H1 (cell line): ENCODE results near the gene HIPK2. TPM values are rescaled to one million over a fixed set of nuclear protein-coding genes. Genes with fewer than 3 reads are reported as not detected.

Experiments
- CTCF ChIA-PET: fragments of 300-600 bp; sonication (Branson Sonifier 250); formaldehyde crosslinking; loops from one replicate; lab custom pipeline; 2021; ENCODE audit not compliant: partially characterized antibody; lab: Charles Lee
- POLR2A ChIA-PET: fragments of 300-600 bp; sonication (Branson Sonifier 250); formaldehyde crosslinking; loops from one replicate; lab custom pipeline; 2021; ENCODE audit warnings: inconsistent platforms; ENCODE audit not compliant: partially characterized antibody; lab: Charles Lee
- DNase-seq, 2 experiments: peaks; one replicate each; pipeline versions ENCODE4 v3.0.0 to v3.0.0-alpha.2; 2010 to 2022; ENCODE audit warnings: low spot score in 2 of 2, low read depth in 1 of 2, mixed read lengths in 1 of 2
- FAIRE-seq: peaks from 2 replicates; lab custom pipeline; 2011; peaks lifted over from hg19 to GRCh38; lab: Jason Lieb, UNC
- H2AFZ ChIP-seq: 2 replicates; pipeline ENCODE4 v1.8.1; 2012; ENCODE audit warnings: low read length, inconsistent platforms
- H2AK5ac ChIP-seq: 2 replicates; pipeline ENCODE4 v1.6.1; 2013; ENCODE audit warnings: low read depth, low read length
- H2BK120ac ChIP-seq: replicated peaks from 2 replicates; pipeline ENCODE3; 2013; ENCODE audit warnings: low read depth, low read length, inconsistent platforms
- H2BK12ac ChIP-seq: 2 replicates; pipeline ENCODE4 v1.6.1; 2013; ENCODE audit warnings: low read depth, low read length
- H2BK15ac ChIP-seq: 2 replicates; pipeline ENCODE4 v1.6.1; 2013; ENCODE audit warnings: low read length
- H2BK20ac ChIP-seq: 2 replicates; pipeline ENCODE4 v1.6.1; 2013; ENCODE audit warnings: low read length
- H2BK5ac ChIP-seq: 2 replicates; pipeline ENCODE4 v1.6.1; 2013; ENCODE audit warnings: low read depth, low read length
- H3K14ac ChIP-seq: 2 replicates; pipeline ENCODE4 v1.6.1; 2013; ENCODE audit warnings: inconsistent platforms; ENCODE audit not compliant: insufficient read length
- H3K18ac ChIP-seq: 2 replicates; pipeline ENCODE4 v1.6.1; 2013; ENCODE audit warnings: low read length; ENCODE audit errors: extremely low read depth
- H3K23ac ChIP-seq: 2 replicates; pipeline ENCODE4 v1.6.1; 2013; ENCODE audit warnings: inconsistent platforms; ENCODE audit not compliant: insufficient read length
- H3K23me2 ChIP-seq: 2 replicates; pipeline ENCODE4 v1.6.1; 2013; ENCODE audit warnings: low read depth, low read length
- H3K27ac ChIP-seq: 2 replicates; pipeline ENCODE4 v1.6.1; 2011; ENCODE audit warnings: low read depth, low read length, inconsistent platforms
- H3K27me3 ChIP-seq, 4 experiments: replicated peaks in 1 of 4; 1 replicate in 1 of 4; 2 replicates in 3 of 4; pipeline versions ENCODE4 v1.6.1 to v1.8.1; 2011 to 2013; ENCODE audit warnings: low read length in 3 of 4, mild to moderate bottlenecking in 3 of 4, inconsistent platforms in 2 of 4, mixed read lengths in 2 of 4, moderate library complexity in 1 of 4; ENCODE audit not compliant: control insufficient read depth in 3 of 4, insufficient read depth in 3 of 4; ENCODE audit errors: extremely low read depth in 1 of 4
- H3K36me3 ChIP-seq, 4 experiments: 2 replicates each; pipeline versions ENCODE4 v1.6.1 to v1.8.1; 2011 to 2013; ENCODE audit warnings: mild to moderate bottlenecking in 4 of 4, low read length in 3 of 4, moderate library complexity in 2 of 4, control low read depth in 1 of 4, inconsistent platforms in 1 of 4; ENCODE audit not compliant: insufficient read depth in 4 of 4, control insufficient read depth in 2 of 4
- H3K4ac ChIP-seq: replicated peaks from 2 replicates; pipeline ENCODE3; 2013; ENCODE audit warnings: low read length, low read depth, mixed read lengths, inconsistent platforms; ENCODE audit not compliant: insufficient read length
- H3K4me1 ChIP-seq, 4 experiments: replicated peaks in 1 of 4; 1 replicate in 1 of 4; 2 replicates in 3 of 4; pipeline versions ENCODE4 v1.6.1 to v1.8.1; 2011 to 2013; ENCODE audit warnings: low read length in 3 of 4, inconsistent platforms in 2 of 4, mixed read lengths in 1 of 4; ENCODE audit not compliant: insufficient read depth in 4 of 4, control insufficient read depth in 3 of 4
- H3K4me2 ChIP-seq, 2 experiments: 2 replicates each; pipeline versions ENCODE4 v1.6.1 to v1.8.1; 2011 to 2013; ENCODE audit warnings: low read depth in 2 of 2, low read length in 2 of 2, control low read depth in 1 of 2, inconsistent platforms in 1 of 2, mild to moderate bottlenecking in 1 of 2; ENCODE audit not compliant: insufficient read depth in 1 of 2
- H3K4me3 ChIP-seq, 4 experiments: fragments of 200-600, 300-600 bp in 1 of 4; sonication (generic), shearing (Covaris generic), sonication (Bioruptor Twin) in 1 of 4; 2 replicates each; pipeline versions ENCODE4 v1.5.1 to v1.8.1; 2011 to 2016; ENCODE audit warnings: low read length in 4 of 4, low read depth in 3 of 4, control low read depth in 2 of 4, inconsistent platforms in 2 of 4, mild to moderate bottlenecking in 2 of 4, mixed read lengths in 1 of 4, moderate library complexity in 1 of 4; ENCODE audit not compliant: insufficient read depth in 2 of 4; ENCODE audit errors: extremely low read depth in 1 of 4
- H3K56ac ChIP-seq: replicated peaks from 2 replicates; pipeline ENCODE3; 2013; ENCODE audit warnings: low read depth, mild to moderate bottlenecking, mixed read lengths, low read length, inconsistent platforms; ENCODE audit not compliant: insufficient read length
- H3K79me1 ChIP-seq: 2 replicates; pipeline ENCODE4 v1.6.1; 2013; ENCODE audit warnings: low read depth, low read length, control low read depth
- H3K79me2 ChIP-seq, 2 experiments: 2 replicates each; pipeline versions ENCODE4 v1.6.1 to v1.8.1; 2012 to 2013; ENCODE audit warnings: low read length in 2 of 2, mild to moderate bottlenecking in 2 of 2, inconsistent platforms in 1 of 2; ENCODE audit not compliant: insufficient read depth in 2 of 2, control insufficient read depth in 1 of 2
- H3K9ac ChIP-seq, 4 experiments: replicated peaks in 1 of 4; 1 replicate in 1 of 4; 2 replicates in 3 of 4; pipeline versions ENCODE4 v1.6.1 to v1.8.1; 2011 to 2013; ENCODE audit warnings: low read depth in 3 of 4, low read length in 3 of 4, control low read depth in 2 of 4, mild to moderate bottlenecking in 2 of 4, moderate library complexity in 2 of 4, inconsistent platforms in 1 of 4; ENCODE audit errors: extremely low read depth in 1 of 4
- H3K9me3 ChIP-seq, 2 experiments: 2 replicates each; pipeline versions ENCODE4 v1.6.1 to v1.8.1; 2012 to 2013; ENCODE audit warnings: mild to moderate bottlenecking in 2 of 2, moderate library complexity in 2 of 2, control low read depth in 1 of 2, inconsistent platforms in 1 of 2, low read depth in 1 of 2, low read length in 1 of 2, mixed read lengths in 1 of 2; ENCODE audit not compliant: insufficient read depth in 2 of 2
- H4K20me1 ChIP-seq, 2 experiments: replicated peaks in 1 of 2; 2 replicates each; pipeline versions ENCODE3 to v1.8.1; 2011 to 2013; ENCODE audit warnings: inconsistent platforms in 2 of 2, low read length in 2 of 2, mild to moderate bottlenecking in 1 of 2; ENCODE audit not compliant: insufficient read depth in 2 of 2, control insufficient read depth in 1 of 2
- H4K5ac ChIP-seq: 2 replicates; pipeline ENCODE4 v1.6.1; 2013; ENCODE audit warnings: low read length, low read depth, mixed read lengths, inconsistent platforms; ENCODE audit not compliant: insufficient read length
- H4K8ac ChIP-seq: 2 replicates; pipeline ENCODE4 v1.8.0; 2013; ENCODE audit warnings: mild to moderate bottlenecking, moderate library complexity, low read length, inconsistent platforms; ENCODE audit not compliant: insufficient read depth; ENCODE audit errors: extremely low read depth
- H4K91ac ChIP-seq: replicated peaks from 2 replicates; pipeline ENCODE3; 2013; ENCODE audit warnings: low read length, mixed read lengths, inconsistent platforms; ENCODE audit not compliant: insufficient read length
- EP300 ChIP-seq, 2 experiments: IDR thresholded peaks; 1 replicate in 1 of 2; 2 replicates in 1 of 2; pipeline ENCODE4 v1.6.1; 2011 to 2012; ENCODE audit warnings: low read depth in 2 of 2, low read length in 2 of 2, mild to moderate bottlenecking in 2 of 2, borderline replicate concordance in 1 of 2, inconsistent platforms in 1 of 2, moderate library complexity in 1 of 2
- GTF2F1 ChIP-seq: IDR thresholded peaks from 2 replicates; pipeline ENCODE4 v1.6.1; 2012; ENCODE audit warnings: low read depth, low read length, improper control_type of control experiment, borderline replicate concordance
- RBBP5 ChIP-seq: IDR thresholded peaks from 2 replicates; pipeline ENCODE4 v1.7.1; 2012; ENCODE audit warnings: low read depth, mild to moderate bottlenecking, inconsistent platforms, low read length, moderate library complexity, borderline replicate concordance
- SAP30 ChIP-seq: fragments of 300-600 bp; sonication (generic); IDR thresholded peaks from 2 replicates; pipeline ENCODE4 v1.7.1; 2012; ENCODE audit warnings: low read length, moderate library complexity, mild to moderate bottlenecking, inconsistent platforms; ENCODE audit not compliant: insufficient read depth, insufficient replicate concordance
- SIN3A ChIP-seq, 2 experiments: IDR thresholded peaks in 1 of 2; conservative IDR thresholded peaks in 1 of 2; 2 replicates each; pipeline ENCODE4 v1.6.1; 2011 to 2012; ENCODE audit warnings: low read length in 2 of 2, improper control_type of control experiment in 1 of 2, low read depth in 1 of 2, mild to moderate bottlenecking in 1 of 2
- TAF1 ChIP-seq: IDR thresholded peaks from 2 replicates; pipeline ENCODE4 v1.6.1; 2011; ENCODE audit warnings: mild to moderate bottlenecking, low read depth, low read length
- ZNF274 ChIP-seq: IDR thresholded peaks from 2 replicates; pipeline ENCODE4 v1.7.0; 2012; ENCODE audit warnings: low read length, borderline replicate concordance; ENCODE audit errors: extremely low read depth
- WGBS, 2 experiments: shearing (Covaris generic) in 1 of 2; methylation state at CpG; one replicate each; pipeline versions ENCODE4 v1.1.6 to v1.1.7; 2013 to 2015; ENCODE audit warnings: low lambda C conversion rate in 2 of 2, mixed read lengths in 2 of 2, inconsistent platforms in 1 of 2, low coverage in 1 of 2, missing lambda C conversion rate in 1 of 2; ENCODE audit not compliant: insufficient replicate concordance in 2 of 2, insufficient coverage in 1 of 2, insufficient read length in 1 of 2; ENCODE audit errors: extremely low coverage in 1 of 2, missing lambda C conversion rate in 1 of 2; 5-methylcytosine and 5-hydroxymethylcytosine counted together
- polyA plus RNA-seq, 7 experiments: library from polyadenylated mRNA; depleted of rRNA in 3 of 7; stranded (reverse) in 5 of 7; unstranded in 2 of 7; fragments of >200 nt in 5 of 7; fragments of 200-250 nt in 2 of 7; gene quantifications; 1 replicate in 5 of 7; 2 replicates in 1 of 7; 4 replicates in 1 of 7; pipeline versions ENCODE4 v1.2.1 to v1.2.3, GENCODE V29; 2011 to 2013; ENCODE audit warnings: missing spikeins in 2 of 7, mixed read lengths in 2 of 7
- total RNA-seq: library from RNA; stranded (reverse); fragmentation: NEBNext Ultra II Directional; extraction: Animal tissue kit (Norgen Biotek cat#: 25700); gene quantifications from 2 replicates; pipeline ENCODE4 v1.2.1, GENCODE V29; 2021

The HIPK2 gene
- total and polyA plus RNA-seq, 2 of the 8 experiments (the other 6 are each of a cell fraction or from before 2014, with no cell fraction given) = 8.3 to 24.3 TPM

GRCh38 chr7:139571651-139572050 lies 206.1 kb downstream of the HIPK2 start:
- DNase-seq = no peak
- Histone ChIP-seq H3K27ac (no peak overlapping the region), H3K56ac (no peak overlapping the region), H3K23me2 (no peaks in the 10 kb centered on the region), H3K79me2 (no peaks in the 10 kb centered on the region), H3K18ac (no peak overlapping the region; the same call in 1 of the 2 replicates), H3K4me2 (no peak overlapping the region), H3K9me3 (no peaks in the 10 kb centered on the region), H2BK5ac (no peak overlapping the region), H3K27me3 (no peaks in the 10 kb centered on the region), H2AK5ac (no peak overlapping the region), H2BK20ac (no peak overlapping the region), H3K23ac (no peak overlapping the region), H3K9ac (no peak overlapping the region), H3K4ac (no peak overlapping the region), H3K79me1 (no peaks in the 10 kb centered on the region), H3K14ac (no peak overlapping the region), H2BK120ac (no peak overlapping the region), H2BK15ac (no peak overlapping the region), H2BK12ac (no peak overlapping the region), H3K4me1 (peaks cover 0 to 10% (median 3%) of the 10 kb centered on the region in 4 experiments; a peak in 3 of 7 replicates), H4K91ac (no peak overlapping the region), H3K36me3 (no peaks in the 10 kb centered on the region; a peak in 1 of 8 replicates), H4K20me1 (no peaks in the 10 kb centered on the region), H2AFZ (no peak overlapping the region), H4K5ac (no peak overlapping the region), H4K8ac (no peak overlapping the region), H3K4me3 (no peak overlapping the region)
- ChIA-PET POLR2A (interaction anchor here (0.7 kb wide), 1 partner anchor 10 kb away, joined by 3 read pairs; no protein-coding TSS in a partner anchor), CTCF (interaction anchor here (0.7 to 6.3 kb wide), 11 partner anchors 8 to 227 kb away, joined by 3 to 54 read pairs (median 6); no protein-coding TSS in a partner anchor)
- TF ChIP-seq ZNF274 = no peak
- no peak for TF ChIP-seq TAF1
- no peak for TF ChIP-seq EP300 (IDR thresholded peaks at IDR 0.05; ENCODE audit: borderline replicate concordance in 1 of 2, low read depth in 2 of 2, low read length in 2 of 2)
- TF ChIP-seq SAP30 = no peak
- TF ChIP-seq GTF2F1 = no peak
- no peak for TF ChIP-seq RBBP5
- TF ChIP-seq SIN3A (conservative IDR thresholded peaks at IDR 0.05 in 1 of 2, IDR thresholded peaks at IDR 0.05 in 1 of 2; ENCODE audit: low read depth in 1 of 2, low read length in 2 of 2) = no peak
- FAIRE-seq = no peak
- 95% methylated on average over 14 of the region's 20 CpGs; no CpG with 5 or more reads in 1 of the 2 experiments for WGBS, 2 experiments
